Loucy (cell line): ENCODE measurements around the gene ANO10.

Source experiments
- EZH2phosphoT487 ChIP-seq: fragments of 200-600 bp; IDR thresholded peaks from 2 replicates; pipeline ENCODE4 v1.6.1; 2018; ENCODE audit warnings: antibody characterized with exemption, mild to moderate bottlenecking, moderate library complexity, borderline replicate concordance
- TF ChIP-seq, protein P1 (sequence below): fragments of 200-600 bp; sonication (generic); conservative IDR thresholded peaks from 2 replicates; pipeline ENCODE4 v1.5.1; 2014; ENCODE audit warnings: mild to moderate bottlenecking, antibody characterized with exemption, low read length

GRCh38 chr3:43644443-43644842 lies 22.6 kb upstream of the ANO10 start:
- TF ChIP-seq, protein P1, sequence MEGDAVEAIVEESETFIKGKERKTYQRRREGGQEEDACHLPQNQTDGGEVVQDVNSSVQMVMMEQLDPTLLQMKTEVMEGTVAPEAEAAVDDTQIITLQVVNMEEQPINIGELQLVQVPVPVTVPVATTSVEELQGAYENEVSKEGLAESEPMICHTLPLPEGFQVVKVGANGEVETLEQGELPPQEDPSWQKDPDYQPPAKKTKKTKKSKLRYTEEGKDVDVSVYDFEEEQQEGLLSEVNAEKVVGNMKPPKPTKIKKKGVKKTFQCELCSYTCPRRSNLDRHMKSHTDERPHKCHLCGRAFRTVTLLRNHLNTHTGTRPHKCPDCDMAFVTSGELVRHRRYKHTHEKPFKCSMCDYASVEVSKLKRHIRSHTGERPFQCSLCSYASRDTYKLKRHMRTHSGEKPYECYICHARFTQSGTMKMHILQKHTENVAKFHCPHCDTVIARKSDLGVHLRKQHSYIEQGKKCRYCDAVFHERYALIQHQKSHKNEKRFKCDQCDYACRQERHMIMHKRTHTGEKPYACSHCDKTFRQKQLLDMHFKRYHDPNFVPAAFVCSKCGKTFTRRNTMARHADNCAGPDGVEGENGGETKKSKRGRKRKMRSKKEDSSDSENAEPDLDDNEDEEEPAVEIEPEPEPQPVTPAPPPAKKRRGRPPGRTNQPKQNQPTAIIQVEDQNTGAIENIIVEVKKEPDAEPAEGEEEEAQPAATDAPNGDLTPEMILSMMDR, result no peak
- no peak for TF ChIP-seq EZH2phosphoT487
